ENCODE measurements around the gene TAX1BP1. TPM values are rescaled to one million over a fixed set of nuclear protein-coding genes. Genes with fewer than 3 reads are reported as not detected.

The TAX1BP1 gene
- total RNA-seq, 6 donors from 2014 or later, result 66.8 to 175 (median 100) TPM

- Histone ChIP-seq H3K36me3 (no peaks in the 10 kb centered on the region), H3K4me1 (no peaks in the 10 kb centered on the region), H3K27ac (no peak overlapping the region), H3K9me3 (no peaks in the 10 kb centered on the region), H3K4me3 (no peak overlapping the region), H3K27me3 (no peaks in the 10 kb centered on the region)
- TF ChIP-seq POLR2A (IDR thresholded peaks at IDR 0.05), result no peak
- no peak for TF ChIP-seq POLR2AphosphoS5 (IDR thresholded peaks at IDR 0.05)
- no peak for TF ChIP-seq EP300 (IDR thresholded peaks at IDR 0.05)
- TF ChIP-seq CTCF (IDR thresholded peaks at IDR 0.05), result no peak
- WGBS, 2 donors, result 91 to 98% methylated on average over 3 of the region's 3 CpGs
- DNase-seq (no peak), ATAC-seq (ENCODE audit: low FRiP score in 2 of 2) (no peak)
Observed at GRCh38 chr7:27861747-27862146, 121.8 kb downstream of the TAX1BP1 start.

GRCh38 chr7:27863880-27864279, 123.9 kb downstream of the TAX1BP1 start:
- WGBS, 2 donors, result 94 to 100% methylated on average over 8 to 11 of the region's 11 CpGs

GRCh38 chr7:27866256-27866655, 126.3 kb downstream of the TAX1BP1 start:
- Histone ChIP-seq H3K4me1 (no peaks in the 10 kb centered on the region), H3K9me3 (no peaks in the 10 kb centered on the region), H3K27me3 (no peaks in the 10 kb centered on the region), H3K36me3 (no peaks in the 10 kb centered on the region), H3K27ac (no peak overlapping the region), H3K4me3 (no peak overlapping the region)
- TF ChIP-seq POLR2AphosphoS5 (IDR thresholded peaks at IDR 0.05) (no peak), CTCF (IDR thresholded peaks at IDR 0.05) (no peak)
- 43 to 79% methylated on average over 2 of the region's 2 CpGs for WGBS, 2 donors
- DNase-seq (no peak), ATAC-seq (ENCODE audit: low FRiP score in 2 of 2) (no peak)

More at GRCh38 chr7:27863880-27864279, 123.9 kb downstream of the TAX1BP1 start:
- no peak for ATAC-seq (ENCODE audit: low FRiP score in 2 of 2)
- Histone ChIP-seq H3K4me1 (no peaks in the 10 kb centered on the region), H3K27me3 (no peaks in the 10 kb centered on the region), H3K9me3 (no peaks in the 10 kb centered on the region), H3K4me3 (no peak overlapping the region), H3K36me3 (no peaks in the 10 kb centered on the region), H3K27ac (no peak overlapping the region)
- no peak for DNase-seq
- TF ChIP-seq EP300 (IDR thresholded peaks at IDR 0.05), result no peak
- TF ChIP-seq CTCF (IDR thresholded peaks at IDR 0.05), result no peak
- no peak for TF ChIP-seq POLR2AphosphoS5 (IDR thresholded peaks at IDR 0.05)
- no peak for TF ChIP-seq POLR2A (IDR thresholded peaks at IDR 0.05)

- no peak for DNase-seq
- no peak for ATAC-seq (ENCODE audit: low FRiP score in 2 of 2)
- 87 to 89% methylated on average over 17 of the region's 17 CpGs for WGBS, 2 donors
Observed at GRCh38 chr7:27866828-27867672, 127.1 kb downstream of the TAX1BP1 start.

More at GRCh38 chr7:27866828-27867672, 127.1 kb downstream of the TAX1BP1 start:
- no peaks in the 10 kb centered on the region for H3K27me3 ChIP-seq
- H3K4me1 ChIP-seq, result peaks cover 0 to 3% (median under 1%) of the 10 kb centered on the region in 4 donors
- H3K27ac ChIP-seq, result no peak overlapping the region
- H3K36me3 ChIP-seq, result no peaks in the 10 kb centered on the region
- no peak overlapping the region for H3K4me3 ChIP-seq
- TF ChIP-seq CTCF (IDR thresholded peaks at IDR 0.05) (no peak), EP300 (IDR thresholded peaks at IDR 0.05) (no peak), POLR2A (IDR thresholded peaks at IDR 0.05) (no peak), POLR2AphosphoS5 (IDR thresholded peaks at IDR 0.05) (no peak)
- no peaks in the 10 kb centered on the region for H3K9me3 ChIP-seq
